ENCODE data around the gene CCR5AS.
"Not testable (repeated sequence)": the region's sequence is repeated elsewhere in the genome, so short reads cannot be mapped to it uniquely, and the experiment has no call there.

Gene CCR5AS

DNA sequence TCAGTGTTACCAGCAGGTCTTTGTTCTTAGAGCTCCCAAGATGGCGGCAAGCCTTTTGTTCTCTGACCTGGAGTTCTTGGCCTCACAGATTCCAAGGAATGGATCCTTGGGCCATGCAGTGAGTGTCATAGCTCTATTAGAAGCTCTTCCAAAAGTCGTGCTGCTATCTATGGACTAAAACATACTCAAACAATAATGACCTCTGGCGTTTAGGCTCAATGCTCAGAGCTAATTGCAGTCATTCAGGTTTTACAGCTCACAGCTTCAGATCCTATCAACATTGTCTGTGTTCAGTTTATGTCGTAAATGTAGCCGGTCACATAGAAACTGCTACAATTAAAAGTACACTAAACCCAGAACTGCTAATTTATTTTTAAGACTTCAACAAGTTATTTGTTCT, 22.4 kb upstream of the CCR5AS start:
- no peak for DNase-seq (ENCODE audit: low read depth in 2 of 2)

DNA sequence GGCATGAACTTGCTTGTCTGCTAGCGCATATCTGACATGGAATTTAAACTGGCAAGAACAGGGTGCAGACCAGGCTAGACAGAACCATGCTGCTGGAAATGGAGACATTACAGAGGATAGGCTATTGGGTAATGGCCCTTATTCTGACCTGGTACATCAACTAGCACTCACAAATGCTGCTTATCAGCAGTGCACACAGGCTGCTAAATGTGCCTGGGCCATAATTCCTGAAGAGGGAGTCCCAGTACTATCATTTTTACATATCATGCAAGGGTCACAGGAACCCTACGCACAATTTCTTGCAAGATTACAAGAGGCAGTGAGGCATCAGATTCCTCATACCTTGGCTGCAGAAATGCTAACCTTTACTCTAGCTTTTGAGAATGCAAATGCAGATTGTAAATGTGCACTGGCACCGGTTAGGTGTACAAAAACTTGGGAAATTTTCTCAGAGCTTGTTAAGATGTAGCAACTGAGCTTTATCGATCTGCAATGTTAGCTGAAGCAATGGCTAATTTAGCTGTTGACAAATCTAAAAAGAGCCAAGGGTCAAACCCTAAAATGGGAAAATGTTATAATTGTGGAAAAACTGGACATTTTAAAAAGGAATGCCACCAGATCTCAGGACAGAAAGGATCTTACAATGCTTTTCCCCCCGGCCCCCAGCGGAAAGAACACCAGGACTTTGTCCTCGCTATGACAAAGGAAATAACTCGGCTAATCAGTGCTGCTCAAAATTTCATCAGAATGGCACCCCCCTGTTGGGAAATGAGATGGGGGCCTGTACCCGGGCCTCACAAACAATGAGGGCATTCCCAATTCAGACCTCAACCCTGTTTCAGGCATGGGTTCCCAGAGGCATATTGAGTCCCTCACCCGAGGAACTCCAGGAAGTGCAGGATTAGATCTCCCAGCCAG, 21.3 kb upstream of the CCR5AS start:
- no peak for DNase-seq (ENCODE audit: low read depth in 2 of 2)

DNA sequence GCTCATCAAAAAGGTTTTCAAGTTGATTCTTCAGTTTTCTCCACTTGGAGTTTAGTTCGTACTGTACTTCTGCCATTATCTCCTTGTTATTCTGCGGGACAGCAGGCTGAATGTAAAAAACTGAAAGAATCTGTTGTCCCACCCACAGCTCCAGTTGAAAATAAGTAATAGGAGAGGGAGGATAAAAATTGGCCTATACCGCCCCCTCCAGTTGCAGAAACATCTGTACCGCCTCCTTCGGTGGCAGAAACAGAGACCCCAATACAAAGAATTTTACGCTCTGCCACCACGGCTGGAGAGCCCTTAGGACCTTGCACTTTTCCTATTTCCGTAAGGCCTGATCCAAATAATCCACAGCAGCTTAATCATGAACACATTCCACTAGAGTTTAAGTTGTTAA, 20.5 kb upstream of the CCR5AS start:
- not testable (repeated sequence) for DNase-seq (ENCODE audit: low read depth in 2 of 2)

DNA sequence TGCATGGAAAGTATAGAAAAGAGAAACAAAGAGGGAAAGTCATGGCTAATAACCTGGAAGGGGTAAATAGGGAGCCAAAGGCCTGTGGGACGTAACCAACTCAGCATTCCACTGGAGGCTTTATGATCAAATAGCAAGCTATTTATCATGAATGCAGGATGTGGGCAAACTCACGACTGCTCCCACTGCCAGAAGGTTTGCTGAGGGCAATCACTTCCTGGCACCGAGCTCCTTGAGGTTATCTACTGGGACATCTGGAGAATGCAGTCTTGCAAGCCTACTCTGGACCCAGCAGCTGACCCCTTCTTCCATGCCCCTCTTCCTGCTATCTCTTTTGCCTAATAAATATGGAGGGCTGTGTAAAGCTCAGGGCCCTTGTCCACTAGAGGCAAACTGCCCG, 19.6 kb upstream of the CCR5AS start:
- not testable (repeated sequence) for DNase-seq (ENCODE audit: low read depth in 2 of 2)

DNA sequence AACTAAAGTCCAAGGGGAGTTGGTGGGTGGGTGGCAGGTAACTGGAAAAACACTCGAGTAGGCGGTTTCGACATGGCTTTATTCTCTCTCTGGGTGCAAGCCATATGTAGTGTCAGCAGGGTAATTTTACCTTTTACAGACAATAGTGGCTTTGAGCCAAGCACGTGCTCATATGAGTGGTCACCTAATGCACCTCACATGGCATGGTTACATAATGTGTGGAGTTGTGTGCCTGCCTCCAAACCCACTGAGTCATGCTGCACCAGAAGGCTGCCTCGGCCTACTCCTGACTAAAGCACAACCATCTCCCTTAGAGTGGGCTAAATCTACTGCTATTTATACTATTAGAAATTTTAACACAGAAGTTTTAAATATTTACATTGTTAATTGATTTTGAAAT, 16.7 kb upstream of the CCR5AS start:
- no peak for DNase-seq (ENCODE audit: low read depth in 2 of 2)

DNA sequence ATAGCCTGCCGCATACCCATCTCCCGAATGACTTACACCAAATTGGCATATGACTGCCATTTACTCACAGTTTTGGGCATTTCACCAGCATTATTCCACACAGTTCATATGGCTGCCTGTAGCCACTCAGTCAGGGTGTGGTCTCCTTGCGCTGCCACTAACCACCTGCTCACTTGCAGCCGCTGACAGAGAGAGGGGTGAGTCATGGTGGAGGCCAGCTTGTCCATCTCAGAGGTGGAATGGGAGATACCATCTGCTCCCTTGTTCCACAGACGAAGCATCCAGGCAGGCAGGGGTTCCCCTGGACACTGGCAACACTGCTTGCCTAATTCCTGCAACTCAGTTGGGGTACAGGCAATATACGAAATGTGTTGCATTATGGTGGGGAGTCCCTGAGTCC, 15.8 kb upstream of the CCR5AS start:
- no peak for DNase-seq (ENCODE audit: low read depth in 2 of 2)

DNA sequence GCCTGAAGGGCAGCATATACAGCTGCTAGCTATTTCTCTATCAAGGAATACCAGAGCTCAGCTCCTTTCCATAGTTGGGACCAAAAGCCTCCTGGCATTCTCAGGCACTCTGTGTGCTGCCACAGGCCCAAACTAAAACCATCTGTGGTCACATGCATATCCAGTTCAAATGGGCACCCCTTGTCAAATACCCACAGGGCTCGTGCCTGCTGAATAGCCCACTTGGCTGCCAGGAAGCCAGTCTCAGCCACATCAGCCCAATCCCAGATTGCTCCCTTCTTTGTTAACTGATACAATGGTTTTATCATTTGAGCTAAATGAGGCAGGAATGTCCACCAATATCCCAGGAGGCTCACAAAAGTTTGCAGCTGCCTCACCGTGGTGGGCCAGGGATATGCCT, 14.1 kb upstream of the CCR5AS start:
- no peak for DNase-seq (ENCODE audit: low read depth in 2 of 2)

DNA sequence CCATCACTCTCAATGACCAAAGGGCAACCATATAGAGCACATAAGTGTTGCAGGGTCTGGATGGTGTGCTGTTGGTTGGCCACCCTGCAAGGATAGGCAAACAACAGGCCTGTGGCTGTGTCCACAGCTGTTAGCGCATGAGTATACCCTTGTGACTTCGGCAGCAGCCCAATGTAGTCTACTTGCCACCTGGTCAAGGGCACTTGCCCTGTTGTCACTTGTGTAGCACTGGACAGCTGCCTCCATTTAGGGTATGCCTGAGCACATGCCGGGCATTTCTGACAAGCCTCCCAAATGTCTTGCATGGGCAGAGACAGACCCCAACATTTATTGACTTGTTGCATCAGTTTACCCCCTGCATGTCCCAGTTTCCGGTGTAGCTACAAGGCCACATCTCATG, 12.9 kb upstream of the CCR5AS start:
- DNase-seq (ENCODE audit: low read depth in 2 of 2), result no peak

DNA sequence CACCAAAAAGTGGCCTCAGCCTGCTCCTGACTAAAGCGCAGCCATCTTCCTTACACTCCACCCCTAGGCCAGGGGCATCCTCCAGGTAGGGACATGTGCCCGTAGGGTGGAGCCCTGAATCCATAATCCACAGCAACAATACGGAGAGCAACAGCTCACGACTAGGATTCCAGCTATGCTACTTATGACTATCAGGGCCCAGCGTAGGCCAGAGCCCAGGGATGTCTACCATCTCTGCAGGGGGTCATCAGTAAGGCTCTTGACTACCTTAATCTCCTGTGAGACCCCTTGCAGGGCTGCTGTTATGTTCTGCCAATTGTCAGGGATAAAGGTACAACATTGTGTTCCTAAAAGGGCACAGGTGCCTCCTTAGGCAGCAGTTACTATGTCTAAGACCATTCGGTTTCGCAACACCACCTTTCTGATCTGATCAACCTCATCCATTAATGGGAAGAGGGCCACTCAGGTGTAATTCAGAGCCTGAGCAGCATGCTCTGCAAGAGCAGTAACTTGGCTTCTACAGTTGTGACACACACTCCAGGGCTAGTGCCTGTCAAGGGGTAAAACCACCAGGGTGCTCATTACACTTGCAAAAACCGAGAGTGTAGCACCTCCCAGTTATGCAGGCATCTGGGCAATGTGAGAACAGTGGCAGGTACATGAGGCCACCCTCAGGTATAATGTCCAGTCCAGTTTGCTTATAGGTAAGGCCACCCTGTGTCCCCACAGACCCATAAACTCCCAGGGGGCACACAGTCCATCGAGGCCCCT, 11.2 kb upstream of the CCR5AS start:
- no peak for DNase-seq (ENCODE audit: low read depth in 2 of 2)

DNA sequence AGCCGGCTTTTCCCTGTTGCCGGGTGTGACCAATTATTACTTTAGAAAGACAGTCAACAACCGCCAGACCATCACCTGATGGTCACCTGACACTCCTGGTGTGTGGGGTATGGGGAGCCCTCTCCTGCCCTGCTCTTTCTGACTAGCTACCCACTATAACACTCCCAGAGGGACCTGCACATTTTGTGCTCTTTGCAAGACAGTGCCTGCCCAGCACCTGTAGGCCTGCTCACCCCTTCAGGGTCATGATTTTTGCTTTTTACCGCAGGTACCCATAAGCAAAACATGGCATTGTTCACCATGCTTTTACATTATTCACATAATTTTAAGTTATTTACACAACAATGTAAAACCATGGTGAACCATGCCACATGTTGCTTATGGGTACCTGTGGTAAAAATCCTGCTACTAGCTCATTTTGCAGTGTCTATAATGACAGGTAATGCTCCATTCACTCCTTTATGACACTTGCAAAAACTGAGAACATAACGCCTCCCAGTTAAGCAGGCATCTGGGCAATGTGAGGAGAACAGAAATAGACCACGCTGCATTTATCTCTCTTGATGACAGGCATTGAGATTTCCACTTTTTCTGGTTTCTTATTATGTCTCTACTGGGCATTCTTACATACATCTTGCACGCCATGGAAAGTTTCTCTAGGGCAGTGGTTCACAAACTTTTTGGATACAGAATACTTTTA, 10.1 kb upstream of the CCR5AS start:
- no peak for DNase-seq (ENCODE audit: low read depth in 2 of 2)

DNA sequence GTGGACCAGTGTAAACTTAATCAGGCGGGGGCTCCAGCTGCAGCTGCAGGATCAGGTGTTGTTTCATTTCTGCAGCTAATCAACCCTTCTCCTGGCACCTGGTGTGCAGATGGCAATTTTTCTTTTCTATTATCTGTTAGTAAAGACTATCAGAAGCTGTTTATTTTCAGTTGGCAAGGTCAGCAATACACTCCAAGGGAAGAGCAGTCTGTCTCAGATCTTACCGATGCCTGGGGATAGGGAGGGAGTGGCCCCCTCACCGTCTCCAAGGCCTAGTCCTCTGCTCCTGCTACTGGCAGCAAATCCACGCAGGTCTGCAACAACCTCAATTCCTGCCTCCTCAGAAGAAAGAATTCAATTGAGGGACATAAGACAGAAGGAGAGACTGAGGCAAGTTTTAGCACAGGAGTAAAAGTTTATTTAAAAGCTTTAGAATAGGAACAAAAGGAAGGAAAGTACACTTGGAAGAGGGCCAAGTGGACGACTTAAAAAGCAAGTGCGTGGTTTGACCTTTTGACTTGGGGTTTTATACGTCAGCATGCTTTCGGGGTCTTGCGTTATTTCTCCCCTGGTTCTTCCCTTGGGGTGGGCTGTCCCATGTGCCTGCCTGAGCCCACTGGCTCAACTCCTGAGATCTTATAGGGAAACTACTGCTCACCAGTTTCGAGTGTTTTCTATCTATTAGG, 9.4 kb upstream of the CCR5AS start:
- no peak for DNase-seq (ENCODE audit: low read depth in 2 of 2)

DNA sequence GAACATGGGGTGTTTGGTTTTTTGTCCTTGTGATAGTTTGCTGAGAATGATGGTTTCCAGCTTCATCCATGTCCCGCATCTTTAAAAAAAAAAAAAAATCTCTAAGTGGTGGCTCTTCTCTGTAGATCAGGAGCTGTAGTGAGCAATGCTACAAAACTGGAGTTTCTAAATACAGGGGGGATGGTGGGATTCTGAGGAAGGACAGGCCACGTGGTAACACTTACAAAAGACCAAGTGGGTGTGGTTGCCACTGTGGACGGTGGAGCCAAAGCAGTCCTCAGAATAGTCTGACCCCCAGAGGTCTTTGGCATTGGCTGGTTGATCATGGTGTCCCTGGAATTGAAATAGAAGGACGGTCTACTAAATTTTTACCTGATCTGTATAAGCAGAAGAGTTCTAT, 7.9 kb upstream of the CCR5AS start:
- no peak for DNase-seq (ENCODE audit: low read depth in 2 of 2)

DNA sequence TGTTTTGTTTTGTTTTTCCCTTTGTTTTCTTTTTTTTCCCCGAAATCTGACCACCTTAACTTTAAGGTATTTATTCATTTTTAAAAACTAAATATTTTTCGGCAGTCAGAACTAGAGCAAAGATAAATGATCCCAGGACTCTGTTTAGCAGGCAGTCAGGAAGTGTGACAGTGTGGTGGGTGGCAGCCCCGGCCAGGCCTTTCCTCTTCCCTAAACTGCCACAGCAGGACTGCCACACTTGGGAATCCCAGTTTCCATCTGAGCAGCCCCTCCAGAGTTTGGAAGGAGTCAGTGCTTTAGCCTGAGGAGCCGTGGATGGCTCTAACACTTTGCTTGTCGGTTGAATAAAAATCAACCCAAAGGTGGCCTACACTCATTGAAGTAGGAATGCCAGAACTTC, 7.1 kb upstream of the CCR5AS start:
- no peak for DNase-seq (ENCODE audit: low read depth in 2 of 2)

DNA sequence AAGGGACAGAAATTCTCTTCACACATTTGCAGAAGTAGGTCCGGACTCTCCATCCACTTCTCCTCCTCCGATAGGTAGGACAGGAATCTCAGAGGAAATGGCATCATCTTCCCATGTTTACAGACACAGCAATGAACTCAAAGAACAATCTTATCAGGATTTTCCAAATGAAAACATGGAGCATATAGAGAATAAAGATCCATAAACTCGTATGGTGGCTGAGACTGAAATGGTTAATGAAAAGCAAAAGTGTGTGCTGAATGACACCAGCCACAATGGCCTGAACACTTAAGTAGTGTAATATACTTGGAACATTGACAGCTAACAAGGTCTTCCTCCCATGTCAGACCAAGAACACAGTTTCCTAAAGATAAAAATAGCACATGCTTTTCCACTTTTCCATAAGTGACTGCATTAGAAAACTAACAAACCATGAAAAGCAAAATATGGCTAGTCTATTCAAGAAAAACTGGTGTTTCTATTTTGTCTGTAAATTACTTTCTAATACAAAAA, 6.0 kb upstream of the CCR5AS start:
- no peak for DNase-seq (ENCODE audit: low read depth in 2 of 2)

DNA sequence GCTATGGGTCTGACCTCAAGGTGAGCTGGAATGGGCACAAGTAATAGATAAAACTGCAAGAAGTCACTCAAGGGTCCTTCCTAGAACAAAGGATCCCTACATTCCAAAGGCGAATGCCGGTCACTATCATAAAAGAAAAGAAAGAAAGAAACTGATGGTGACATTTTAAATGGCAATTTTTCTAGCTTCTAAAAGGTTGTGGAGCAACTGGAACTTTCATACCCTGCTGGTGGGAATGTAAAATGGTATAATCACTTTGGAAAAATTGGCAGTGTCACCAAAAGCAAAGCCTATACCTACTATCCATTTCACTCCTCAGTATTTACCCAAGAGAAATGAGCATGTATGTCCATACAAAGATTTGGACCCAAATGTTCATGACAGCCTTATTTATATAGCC, 4.4 kb upstream of the CCR5AS start:
- no peak for DNase-seq (ENCODE audit: low read depth in 2 of 2)

DNA sequence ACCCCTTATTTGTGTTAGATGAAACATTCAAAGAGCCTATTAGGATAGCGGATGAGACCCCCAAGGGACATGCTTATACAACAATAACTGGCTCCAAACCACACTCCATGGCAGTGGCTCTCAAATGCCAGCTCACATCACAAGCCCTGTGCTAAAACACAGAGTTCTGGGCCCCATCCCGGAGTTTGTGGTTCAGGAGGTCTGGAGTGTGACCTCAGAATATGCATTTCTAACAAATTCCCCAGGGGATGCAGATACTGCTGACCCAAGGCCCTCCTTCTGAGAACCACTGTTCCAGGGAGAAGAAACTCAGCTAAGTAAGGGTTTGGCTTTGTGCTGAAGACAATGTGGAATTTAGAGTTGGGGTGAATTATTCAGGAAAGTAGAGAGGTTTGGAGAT, 3.8 kb upstream of the CCR5AS start:
- DNase-seq (ENCODE audit: low read depth in 2 of 2), result no peak

DNA sequence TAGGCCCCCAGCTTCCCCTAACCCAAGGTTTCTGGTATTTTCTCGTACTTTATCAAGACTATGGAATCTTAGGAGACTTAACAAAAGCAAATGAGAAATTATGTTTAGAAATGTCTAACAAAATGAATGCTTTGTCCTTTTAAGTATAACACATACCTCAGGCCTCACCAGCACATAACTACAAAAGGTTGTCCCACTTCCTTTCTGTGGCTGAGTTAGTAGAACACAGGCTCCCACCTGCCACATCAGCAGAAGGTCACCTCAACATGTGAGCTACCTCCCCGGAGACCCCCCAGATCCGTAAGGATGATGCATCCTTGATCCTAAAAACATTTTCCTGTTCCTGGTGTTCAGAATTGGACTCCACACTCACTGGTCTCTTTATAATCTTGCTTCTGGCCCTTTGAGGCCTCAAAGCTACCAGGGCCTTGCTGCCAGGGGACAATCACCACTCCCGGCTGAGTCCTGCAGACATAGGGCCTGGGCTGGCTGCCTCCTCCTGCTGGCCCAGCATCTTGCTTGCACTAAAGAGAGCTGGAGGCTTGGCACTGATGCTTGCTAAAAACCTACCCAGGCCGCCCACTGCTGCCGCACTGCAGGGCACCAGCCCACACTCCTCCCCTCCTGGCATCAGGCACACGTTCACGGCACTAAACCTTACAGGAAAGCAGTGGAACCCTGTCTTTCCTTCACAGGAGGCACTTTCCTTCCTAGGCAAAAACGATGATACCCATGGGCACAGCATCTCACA, 3.0 kb upstream of the CCR5AS start:
- DNase-seq (ENCODE audit: low read depth in 2 of 2), result no peak

DNA sequence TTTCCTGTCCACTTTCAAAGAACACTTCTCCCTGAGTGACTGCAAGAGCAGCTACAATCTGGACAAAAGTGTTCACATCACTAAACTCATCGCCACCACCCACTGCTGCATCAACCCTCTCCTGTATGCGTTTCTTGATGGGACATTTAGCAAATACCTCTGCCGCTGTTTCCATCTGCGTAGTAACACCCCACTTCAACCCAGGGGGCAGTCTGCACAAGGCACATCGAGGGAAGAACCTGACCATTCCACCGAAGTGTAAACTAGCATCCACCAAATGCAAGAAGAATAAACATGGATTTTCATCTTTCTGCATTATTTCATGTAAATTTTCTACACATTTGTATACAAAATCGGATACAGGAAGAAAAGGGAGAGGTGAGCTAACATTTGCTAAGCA, 2.0 kb upstream of the CCR5AS start:
- DNase-seq (ENCODE audit: low read depth in 2 of 2), result no peak

DNA sequence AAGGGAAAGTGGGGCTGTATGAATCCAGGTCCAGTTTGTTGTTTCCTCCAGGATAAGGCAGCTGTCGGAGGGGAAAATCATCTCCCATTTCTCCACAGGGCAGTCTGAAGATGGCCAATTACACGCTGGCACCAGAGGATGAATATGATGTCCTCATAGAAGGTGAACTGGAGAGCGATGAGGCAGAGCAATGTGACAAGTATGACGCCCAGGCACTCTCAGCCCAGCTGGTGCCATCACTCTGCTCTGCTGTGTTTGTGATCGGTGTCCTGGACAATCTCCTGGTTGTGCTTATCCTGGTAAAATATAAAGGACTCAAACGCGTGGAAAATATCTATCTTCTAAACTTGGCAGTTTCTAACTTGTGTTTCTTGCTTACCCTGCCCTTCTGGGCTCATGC, 1.1 kb upstream of the CCR5AS start:
- DNase-seq (ENCODE audit: low read depth in 2 of 2), result no peak

DNA sequence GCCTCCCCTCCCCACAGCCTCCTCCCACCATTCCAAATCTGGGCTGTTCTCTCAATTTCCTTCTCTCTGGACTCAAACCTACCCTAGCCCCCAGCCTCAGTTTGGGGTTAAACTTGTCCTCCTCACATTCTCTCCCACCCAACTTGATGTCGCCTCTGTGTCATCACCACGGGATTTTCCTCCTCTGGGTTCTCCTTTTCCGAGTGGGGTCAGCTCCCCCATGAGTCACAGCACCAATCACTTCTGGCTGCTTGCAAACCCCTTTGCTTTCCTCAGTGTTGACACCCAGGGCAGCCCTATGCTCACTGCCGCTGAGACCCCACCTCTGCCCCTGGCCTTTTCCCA, 451 bp downstream of the CCR5AS start:
- DNase-seq (ENCODE audit: low read depth in 2 of 2), result no peak

All from fibroblast of skin of left quadriceps (primary cell).